Measurements from ENCODE around the gene DIPK1C.

DNA sequence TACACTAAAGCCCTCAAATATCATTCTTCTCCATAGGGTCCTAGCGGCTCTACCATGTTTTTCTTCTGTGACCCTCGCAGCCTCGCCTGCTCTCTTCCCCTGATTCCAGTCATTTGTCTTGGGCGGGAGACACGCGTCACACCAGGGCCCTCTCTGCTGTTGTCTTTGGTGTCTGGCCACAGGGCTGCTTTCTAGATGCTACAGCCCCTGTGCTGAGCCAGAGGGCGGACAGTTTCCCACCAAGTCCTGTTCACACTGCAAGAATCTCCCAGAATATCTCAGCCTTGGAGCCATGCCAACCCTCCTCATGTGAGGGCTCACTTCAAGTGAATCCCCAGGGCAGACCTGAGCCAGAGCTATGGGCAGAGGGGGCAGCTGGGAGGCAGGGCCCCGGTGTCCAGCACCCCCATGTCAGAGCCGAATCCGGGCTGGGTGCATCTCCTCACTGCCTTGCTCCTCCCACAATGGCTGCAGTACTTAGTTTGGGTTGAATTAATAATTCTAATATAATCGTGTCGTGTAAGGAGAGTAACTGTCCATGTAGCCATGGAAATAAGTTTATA lies 42.1 kb downstream of the DIPK1C start:
- TF ChIP-seq, protein P1, sequence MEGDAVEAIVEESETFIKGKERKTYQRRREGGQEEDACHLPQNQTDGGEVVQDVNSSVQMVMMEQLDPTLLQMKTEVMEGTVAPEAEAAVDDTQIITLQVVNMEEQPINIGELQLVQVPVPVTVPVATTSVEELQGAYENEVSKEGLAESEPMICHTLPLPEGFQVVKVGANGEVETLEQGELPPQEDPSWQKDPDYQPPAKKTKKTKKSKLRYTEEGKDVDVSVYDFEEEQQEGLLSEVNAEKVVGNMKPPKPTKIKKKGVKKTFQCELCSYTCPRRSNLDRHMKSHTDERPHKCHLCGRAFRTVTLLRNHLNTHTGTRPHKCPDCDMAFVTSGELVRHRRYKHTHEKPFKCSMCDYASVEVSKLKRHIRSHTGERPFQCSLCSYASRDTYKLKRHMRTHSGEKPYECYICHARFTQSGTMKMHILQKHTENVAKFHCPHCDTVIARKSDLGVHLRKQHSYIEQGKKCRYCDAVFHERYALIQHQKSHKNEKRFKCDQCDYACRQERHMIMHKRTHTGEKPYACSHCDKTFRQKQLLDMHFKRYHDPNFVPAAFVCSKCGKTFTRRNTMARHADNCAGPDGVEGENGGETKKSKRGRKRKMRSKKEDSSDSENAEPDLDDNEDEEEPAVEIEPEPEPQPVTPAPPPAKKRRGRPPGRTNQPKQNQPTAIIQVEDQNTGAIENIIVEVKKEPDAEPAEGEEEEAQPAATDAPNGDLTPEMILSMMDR (IDR thresholded peaks at IDR 0.05; ENCODE audit: poor library complexity), result no peak
- no peak for TF ChIP-seq EZH2 (IDR thresholded peaks at IDR 0.05; ENCODE audit: borderline replicate concordance)

Data from hepatocyte (in vitro differentiated cells).